DND-41 (cell line): ENCODE results near the gene KRT36.

Source experiments
- CTCF ChIP-seq: IDR thresholded peaks from 2 replicates; pipeline ENCODE4 v1.5.1; 2012; ENCODE audit warnings: borderline replicate concordance, low read length, moderate library complexity, mild to moderate bottlenecking; ENCODE audit not compliant: poor library complexity, severe bottlenecking; ENCODE audit errors: extremely low read depth
- EZH2 ChIP-seq: IDR thresholded peaks from 3 replicates; pipeline ENCODE4 v1.6.1; 2012; ENCODE audit warnings: borderline replicate concordance, low read depth, mild to moderate bottlenecking, moderate library complexity, low read length, inconsistent platforms; ENCODE audit not compliant: severe bottlenecking

GRCh38 chr17:41457676-41458075, 32.0 kb downstream of the KRT36 start:
- no peak for TF ChIP-seq CTCF
- TF ChIP-seq EZH2 = no peak
